ENCODE results near the gene EIF6. TPM values are rescaled to one million over a fixed set of nuclear protein-coding genes. Genes with fewer than 3 reads are reported as not detected.

Gene EIF6
- total and polyA plus RNA-seq, 2 donors (not counting 3 experiments of a cell fraction or from before 2014, with no cell fraction given) = 153 to 286 TPM

GRCh38 chr20:35240083-35240810 lies 44.3 kb downstream of the EIF6 start:
- H3K4me2 ChIP-seq (ENCODE audit: insufficient read depth, low read length) = no peak overlapping the region
- H3K4me3 ChIP-seq (replicated peaks in 1 of 3; ENCODE audit: insufficient read depth in 1 of 3, low read depth in 1 of 3, low read length in 3 of 3) = no peak overlapping the region
- TF ChIP-seq JUN (IDR thresholded peaks at IDR 0.05; ENCODE audit: borderline replicate concordance, insufficient read depth, insufficient read length, low read depth) = no peak
- no peak for TF ChIP-seq MYC (IDR thresholded peaks at IDR 0.05; ENCODE audit: low read depth, low read length)
- TF ChIP-seq POLR2A (IDR thresholded peaks at IDR 0.05; ENCODE audit: low read depth, low read length) = no peak
- TF ChIP-seq POLR2AphosphoS5 (IDR thresholded peaks at IDR 0.05; ENCODE audit: insufficient read depth, low read depth, low read length) = no peak
- TF ChIP-seq GATA2 (IDR thresholded peaks at IDR 0.05; ENCODE audit: insufficient read depth, insufficient read length, low read depth, low read length) = no peak
- TF ChIP-seq, protein P1, sequence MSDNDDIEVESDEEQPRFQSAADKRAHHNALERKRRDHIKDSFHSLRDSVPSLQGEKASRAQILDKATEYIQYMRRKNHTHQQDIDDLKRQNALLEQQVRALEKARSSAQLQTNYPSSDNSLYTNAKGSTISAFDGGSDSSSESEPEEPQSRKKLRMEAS (IDR thresholded peaks at IDR 0.05; ENCODE audit: insufficient read depth, insufficient read length) = no peak
- no peak for TF ChIP-seq CTCF (IDR thresholded peaks at IDR 0.05; ENCODE audit: extremely low read depth in 1 of 2, insufficient read depth in 1 of 2, low read depth in 1 of 2, low read length in 2 of 2)
- no peak for TF ChIP-seq EZH2 (IDR thresholded peaks at IDR 0.05; ENCODE audit: borderline replicate concordance, low read depth, low read length, severe bottlenecking)
- TF ChIP-seq FOS (IDR thresholded peaks at IDR 0.05; ENCODE audit: borderline replicate concordance, insufficient read depth, low read length) = no peak
- intact Hi-C loops (cut with micrococcal nuclease) = no loop called here
- POLR2A ChIA-PET = no interaction called here
- no peak overlapping the region for H2AFZ ChIP-seq (ENCODE audit: low read depth, low read length)
- no peaks in the 10 kb centered on the region for H3K4me1 ChIP-seq (ENCODE audit: control insufficient read depth, extremely low read depth, insufficient read depth, low read length)
- H3K9ac ChIP-seq (replicated peaks; ENCODE audit: extremely low read depth, insufficient read depth, low read length) = no peak overlapping the region
- no peak overlapping the region for H3K27ac ChIP-seq (ENCODE audit: insufficient read depth, low read depth, low read length)
- CTCF ChIA-PET = interaction anchor here (0.7 kb wide), 1 partner anchor 144 kb away, joined by 4 read pairs; no protein-coding TSS in a partner anchor
- no TSS peak for BruUV-seq (replicated peaks)
- FAIRE-seq = peak; percentile 70
- peaks cover 26 to 33% of the 10 kb centered on the region in 2 experiments for H3K27me3 ChIP-seq (ENCODE audit: control insufficient read depth in 2 of 2, insufficient read depth in 2 of 2, low read length in 2 of 2)
- H3K9me1 ChIP-seq (replicated peaks; ENCODE audit: control insufficient read depth, extremely low read depth, insufficient read depth, low read length) = no peaks in the 10 kb centered on the region
- no peaks in the 10 kb centered on the region for H3K36me3 ChIP-seq (ENCODE audit: control insufficient read depth in 2 of 2, extremely low read depth in 1 of 2, insufficient read depth in 2 of 2, low read length in 2 of 2)
- dilution Hi-C loops (cut with MboI; ENCODE audit: extremely low pct_ligation_motif_present, low sequenced_read_pairs) = no loop called here
- DNase-seq (ENCODE audit: low read depth, low spot score) = no peak
- H3K9me3 ChIP-seq (replicated peaks; ENCODE audit: control insufficient read depth, insufficient read depth, low read length) = no peaks in the 10 kb centered on the region
- no peaks in the 10 kb centered on the region for H3K79me2 ChIP-seq (ENCODE audit: control insufficient read depth, insufficient read depth, low read length)
- no peaks in the 10 kb centered on the region for H4K20me1 ChIP-seq (replicated peaks; ENCODE audit: control insufficient read depth, extremely low read depth, insufficient read depth, low read length)

Data from endothelial cell of umbilical vein (primary cell).